ENCODE results near the gene RBAK.
"Not testable (repeated sequence)": the region's sequence is repeated elsewhere in the genome, so short reads cannot be mapped to it uniquely, and the experiment has no call there.

The RBAK gene

DNA sequence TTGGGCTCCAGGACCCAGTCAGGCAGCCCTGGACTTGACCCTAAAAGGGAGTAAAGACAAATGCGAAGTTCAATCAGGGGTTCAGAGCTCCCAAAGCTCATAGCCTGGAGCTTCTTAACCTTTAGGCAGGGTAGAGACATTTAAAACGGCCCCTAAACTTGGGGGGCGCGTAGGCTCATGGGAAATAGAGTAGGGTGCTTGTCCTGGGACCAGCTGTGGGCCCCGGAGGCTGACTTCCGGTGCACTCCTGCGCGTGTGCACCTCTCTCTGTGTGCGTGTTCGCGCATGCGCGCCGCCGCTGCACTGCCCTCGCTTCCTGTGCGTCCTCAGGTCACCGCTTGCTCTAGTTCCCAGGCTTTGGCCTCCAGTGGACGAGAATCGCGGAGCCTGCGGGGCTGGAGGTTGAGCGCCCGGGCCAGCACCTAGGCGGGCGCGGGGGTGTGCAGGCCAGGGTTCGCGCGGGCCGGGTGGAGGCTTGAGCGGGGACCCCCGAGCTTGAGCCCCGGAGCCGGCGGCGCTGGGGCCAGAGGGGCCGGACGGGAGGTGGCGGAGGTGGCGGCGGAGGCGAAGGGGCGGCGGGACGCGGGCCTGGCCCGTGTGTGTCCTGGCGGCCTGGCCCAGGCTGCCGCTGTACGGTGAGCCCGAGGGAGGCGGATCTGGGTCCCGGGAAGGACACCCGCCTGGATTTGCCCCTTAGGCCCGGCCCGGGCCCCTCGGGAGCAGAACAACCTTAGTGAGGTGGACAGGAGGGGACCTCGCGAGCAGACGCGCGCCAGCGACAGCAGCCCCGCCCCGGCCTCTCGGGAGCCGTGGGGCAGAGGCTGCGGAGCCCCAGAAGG, at the start of gene RBAK:
Gene RBAK, plus strand, starts transcription at position 303 of the 839 bp plus-strand sequence. CDS start 2,217 bp downstream, outside the sequence.
- DNase-seq = peak; percentile 90

DNA sequence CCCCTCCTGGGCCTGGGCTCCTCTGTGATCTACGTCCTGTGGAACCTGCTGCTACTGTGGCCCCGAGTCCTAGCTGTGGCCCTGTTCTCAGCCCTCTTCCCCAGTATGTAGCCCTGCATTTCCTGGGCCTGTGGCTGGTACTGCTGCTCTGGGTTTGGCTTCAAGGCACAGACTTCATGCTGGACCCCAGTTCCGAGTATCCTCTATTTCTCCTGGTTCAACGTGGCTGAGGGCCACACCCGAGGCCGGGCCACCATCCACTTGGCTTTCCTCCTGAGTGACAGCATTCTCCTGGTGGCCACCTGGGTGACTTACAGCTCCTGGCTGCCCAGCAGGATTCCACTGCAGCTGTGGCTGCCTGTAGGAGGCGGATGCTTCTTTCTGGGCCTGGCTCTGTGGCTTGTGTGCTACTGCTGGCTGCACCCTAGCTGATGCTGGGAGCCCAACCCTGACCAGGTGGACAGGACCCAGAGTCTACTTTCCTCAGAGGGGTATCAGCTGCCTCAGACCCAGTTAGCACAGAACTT, 48.9 kb upstream of the RBAK start:
- no peak for DNase-seq

DNA sequence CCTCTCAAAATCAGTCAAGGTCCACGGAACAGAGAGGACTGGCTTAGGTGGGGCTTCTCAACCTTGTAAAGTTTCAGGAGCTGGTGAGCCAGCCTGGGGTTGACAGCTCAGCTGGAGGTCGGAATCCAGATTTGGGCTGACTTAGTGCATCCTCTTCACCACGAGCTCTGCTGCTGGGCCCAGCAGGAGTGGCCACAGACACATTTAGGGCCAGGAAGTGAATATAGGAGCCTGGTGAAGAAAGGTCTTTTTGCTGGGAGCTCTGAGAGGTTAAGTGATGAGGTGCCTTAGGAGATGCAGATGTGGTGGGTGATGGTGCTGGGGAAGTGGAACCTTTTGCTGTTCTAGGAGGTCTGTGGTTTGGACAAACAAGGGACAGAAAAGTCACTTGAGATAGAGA, 47.4 kb upstream of the RBAK start:
- no peak for DNase-seq

DNA sequence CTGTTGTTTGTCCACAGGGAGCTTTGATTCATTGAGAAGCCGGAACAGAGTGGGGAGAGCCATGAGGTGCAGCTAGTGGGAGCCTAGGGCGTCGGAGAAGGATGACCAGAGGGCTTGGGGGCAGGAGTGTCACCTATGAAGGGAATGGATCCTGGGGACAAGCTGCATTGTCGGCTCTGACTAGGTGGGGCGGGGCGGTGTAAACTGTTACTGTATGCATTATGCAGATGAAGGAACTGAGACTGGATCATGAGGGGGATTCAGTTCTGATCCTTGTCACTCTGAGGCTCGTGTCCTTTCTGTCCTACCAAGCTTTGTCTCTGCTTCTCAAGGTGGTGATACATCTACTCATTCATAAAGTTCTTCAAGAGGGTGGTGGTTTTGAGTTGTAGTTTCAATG, 46.8 kb upstream of the RBAK start:
- DNase-seq = no peak

DNA sequence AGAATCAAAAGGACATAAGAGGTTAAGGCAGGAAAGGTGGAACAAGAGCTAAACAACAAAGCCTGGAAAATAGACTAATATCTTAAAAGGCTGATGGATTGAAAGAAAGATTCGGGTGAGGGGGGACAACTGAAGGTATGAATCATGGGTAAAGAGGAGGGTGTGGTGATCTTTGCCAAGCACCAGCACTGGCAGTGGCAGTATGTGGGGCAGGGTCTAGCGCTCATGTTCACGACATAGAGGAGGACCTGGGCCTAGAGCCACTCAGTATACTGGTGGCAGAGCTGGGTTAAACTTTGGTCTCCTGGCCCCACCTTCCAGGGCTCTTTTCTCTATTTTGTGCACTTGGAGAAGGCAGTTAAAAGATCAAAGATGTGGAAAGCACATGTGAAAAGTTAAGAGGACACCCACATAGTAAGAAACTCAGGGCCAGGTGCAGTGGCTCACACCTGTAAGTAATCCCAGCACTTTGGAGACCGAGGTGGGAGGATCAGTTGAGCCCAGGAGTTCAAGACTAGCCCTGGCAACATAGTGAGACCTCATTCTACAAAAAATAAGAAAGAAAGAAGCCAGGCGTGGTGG, 46.2 kb upstream of the RBAK start:
- DNase-seq = no peak

DNA sequence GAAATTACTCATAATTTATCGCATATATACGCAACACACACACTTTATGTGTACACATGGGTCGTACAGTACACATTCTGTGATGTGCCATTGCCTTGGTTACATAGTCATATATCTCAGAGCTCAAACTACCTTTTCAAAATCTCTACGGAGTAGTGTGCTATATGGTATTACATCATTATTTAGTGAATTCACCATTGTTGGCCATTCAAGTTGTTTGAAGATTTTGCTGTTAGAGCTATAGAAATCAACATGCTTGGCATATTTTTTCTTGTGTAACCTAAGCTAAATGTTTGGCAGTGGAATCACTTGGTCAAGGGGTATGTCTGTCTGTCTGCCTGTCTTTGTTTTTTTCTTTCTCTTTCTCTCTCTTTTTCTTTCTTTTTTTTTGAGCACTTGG, 44.7 kb upstream of the RBAK start:
- no peak for DNase-seq

DNA sequence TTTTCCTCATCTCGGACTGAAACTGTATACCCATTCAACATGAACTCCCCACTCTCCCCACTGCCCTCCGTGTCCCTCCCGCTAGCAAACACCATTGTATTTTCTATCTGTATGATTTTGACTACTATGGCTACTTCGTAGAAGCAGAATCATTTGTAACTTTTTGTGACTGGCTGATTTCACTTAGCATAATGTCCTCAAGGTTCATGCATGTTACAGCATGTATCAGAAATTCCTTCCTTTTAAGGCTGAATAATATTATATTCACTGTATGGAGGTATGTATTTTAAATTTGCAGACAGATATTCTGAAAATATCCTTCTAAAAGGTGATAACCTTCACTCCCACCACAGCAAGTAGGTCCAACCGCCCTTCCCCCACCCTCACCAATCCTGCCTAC, 43.7 kb upstream of the RBAK start:
- DNase-seq = no peak

DNA sequence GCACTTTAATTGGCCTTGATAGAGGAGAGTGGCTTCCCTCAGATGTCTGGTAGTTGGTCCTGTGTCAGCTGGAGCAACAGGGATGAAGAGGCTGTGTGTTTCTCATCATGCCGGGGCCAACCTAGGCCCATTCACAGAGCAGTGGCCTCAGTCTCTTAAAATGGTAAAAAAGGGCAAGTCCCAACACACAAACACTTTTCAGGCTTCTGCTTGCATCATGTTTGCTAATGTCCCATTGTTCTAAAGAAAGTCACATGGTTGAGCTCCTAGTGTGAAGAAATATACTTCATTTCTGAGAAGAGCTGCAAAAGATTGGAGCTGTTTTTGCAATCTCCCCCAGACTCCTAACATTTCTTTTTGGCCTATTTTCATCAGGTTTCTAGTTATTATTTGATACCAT, 40.6 kb upstream of the RBAK start:
- no peak for DNase-seq

DNA sequence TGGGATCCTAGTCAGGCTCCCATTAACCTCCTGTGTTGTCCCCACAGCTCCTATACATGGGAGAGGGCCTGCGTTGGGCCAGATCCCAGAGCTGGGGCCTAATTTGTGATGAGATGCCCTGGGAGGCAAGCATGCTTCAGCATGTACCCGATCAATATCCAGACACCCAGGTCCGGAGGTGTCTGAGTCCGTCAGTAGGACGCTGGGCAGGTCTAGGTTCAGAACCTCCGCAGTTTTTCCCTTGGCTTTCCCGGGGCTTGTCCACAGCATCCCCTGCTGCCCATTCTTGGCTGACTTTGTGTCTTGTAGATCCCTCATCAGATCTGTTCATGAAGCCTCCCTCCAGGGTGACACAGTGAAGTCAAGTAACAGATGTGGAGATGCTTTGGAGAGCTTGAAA, 32.7 kb upstream of the RBAK start:
- no peak for DNase-seq

DNA sequence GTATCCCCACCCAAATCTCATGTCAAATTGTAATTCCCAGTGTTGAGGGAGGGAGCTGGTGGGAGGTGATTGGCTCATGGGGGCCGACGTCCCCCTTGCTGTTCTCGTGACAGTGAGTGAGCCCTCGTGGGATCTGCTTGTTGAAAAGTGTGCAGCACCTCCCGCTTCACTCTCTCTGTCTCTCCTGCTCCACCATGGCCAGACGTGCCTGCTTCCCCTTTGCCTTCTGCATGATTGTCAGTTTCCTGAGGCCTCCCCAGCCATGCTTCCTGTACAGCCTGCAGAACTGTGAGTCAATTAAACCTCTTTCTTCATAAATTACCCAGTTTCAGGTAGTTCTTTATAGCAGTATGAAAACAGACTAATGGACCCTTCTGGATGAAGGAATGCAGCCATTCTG, 29.7 kb upstream of the RBAK start:
- DNase-seq = not testable (repeated sequence)

DNA sequence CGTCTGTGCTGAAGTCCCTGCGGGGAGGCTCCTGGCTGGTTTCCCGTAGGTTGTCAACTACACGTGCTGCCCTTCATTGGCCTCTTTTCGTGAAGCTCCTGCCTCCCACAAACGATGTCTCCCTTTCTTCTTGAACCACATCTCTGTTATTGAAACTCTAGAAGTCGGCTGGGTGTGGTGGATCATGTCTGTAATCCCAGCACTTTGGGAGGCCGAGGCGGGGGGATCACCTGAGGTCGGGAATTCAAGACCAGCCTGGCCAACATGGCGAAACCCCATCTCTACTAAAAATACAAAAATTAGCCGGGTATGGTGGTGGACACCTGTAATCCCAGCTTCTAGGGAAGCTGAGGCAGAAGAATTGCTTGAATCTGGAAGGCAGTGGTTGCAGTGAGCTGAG, 28.0 kb upstream of the RBAK start:
- DNase-seq = not testable (repeated sequence)

DNA sequence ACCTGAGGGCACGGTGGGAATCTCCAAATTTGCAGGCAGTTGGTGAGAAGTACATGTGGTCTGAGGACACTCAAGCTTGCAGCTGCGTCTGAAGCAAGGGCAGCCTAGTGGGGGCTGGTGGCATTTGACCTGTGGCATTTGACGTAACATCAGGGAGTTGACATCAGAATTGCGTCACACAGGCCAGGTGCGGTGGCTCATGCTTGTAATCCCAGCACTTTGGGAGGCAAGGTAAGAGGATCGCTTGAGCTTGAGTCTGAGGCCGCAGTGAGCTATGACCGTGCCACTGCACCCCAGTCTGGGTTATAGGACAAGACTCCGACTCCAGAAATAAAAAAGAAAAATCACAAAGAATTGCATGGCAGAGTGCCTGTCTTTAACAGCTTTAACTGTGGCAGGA, 25.6 kb upstream of the RBAK start:
- no peak for DNase-seq

DNA sequence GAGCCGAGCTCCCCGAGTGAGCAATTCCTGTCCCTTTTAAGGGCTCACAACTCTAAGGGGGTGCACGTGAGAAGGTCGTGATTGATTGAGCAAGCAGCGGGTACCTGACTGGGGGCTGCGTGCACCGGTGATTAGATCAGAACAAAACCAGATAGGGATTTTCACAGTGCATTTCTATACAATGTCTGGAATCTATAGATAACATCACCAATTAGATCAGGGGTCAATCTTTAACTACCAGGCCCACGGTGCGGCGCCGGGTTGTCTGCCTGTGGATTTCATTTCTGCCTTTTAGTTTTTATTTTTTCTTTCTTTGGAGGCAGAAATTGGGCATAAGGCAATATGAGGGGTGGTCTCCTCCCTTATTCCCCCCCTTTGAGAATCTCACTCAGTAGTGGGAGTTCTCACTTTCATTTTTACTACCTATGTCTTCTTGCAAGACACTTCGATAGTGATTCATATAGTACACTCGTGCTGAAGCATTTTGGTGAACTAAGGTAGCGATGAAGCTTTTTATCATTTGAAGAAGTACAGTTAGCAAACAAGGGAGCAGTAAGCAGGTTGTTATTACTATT, 24.6 kb upstream of the RBAK start:
- not testable (repeated sequence) for DNase-seq

DNA sequence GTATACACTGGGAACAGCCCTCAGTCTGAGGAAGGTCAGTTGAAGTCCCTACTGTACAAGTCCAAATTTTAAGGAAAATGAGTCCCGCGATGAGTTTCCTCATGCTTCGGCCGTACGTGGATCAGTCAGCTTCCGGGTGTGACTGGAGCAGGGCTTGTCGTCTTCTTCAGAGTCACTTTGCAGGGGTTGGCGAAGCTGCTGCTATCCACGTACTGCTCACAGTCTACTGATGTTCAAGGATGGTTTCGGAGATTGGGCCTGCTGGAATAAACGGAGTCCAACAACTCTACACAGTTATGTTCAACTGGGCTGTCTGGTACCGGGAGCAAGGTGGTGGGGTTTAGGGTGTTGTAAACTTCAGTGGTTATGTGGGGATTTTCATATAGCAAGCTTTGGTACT, 22.0 kb upstream of the RBAK start:
- DNase-seq = not testable (repeated sequence)

DNA sequence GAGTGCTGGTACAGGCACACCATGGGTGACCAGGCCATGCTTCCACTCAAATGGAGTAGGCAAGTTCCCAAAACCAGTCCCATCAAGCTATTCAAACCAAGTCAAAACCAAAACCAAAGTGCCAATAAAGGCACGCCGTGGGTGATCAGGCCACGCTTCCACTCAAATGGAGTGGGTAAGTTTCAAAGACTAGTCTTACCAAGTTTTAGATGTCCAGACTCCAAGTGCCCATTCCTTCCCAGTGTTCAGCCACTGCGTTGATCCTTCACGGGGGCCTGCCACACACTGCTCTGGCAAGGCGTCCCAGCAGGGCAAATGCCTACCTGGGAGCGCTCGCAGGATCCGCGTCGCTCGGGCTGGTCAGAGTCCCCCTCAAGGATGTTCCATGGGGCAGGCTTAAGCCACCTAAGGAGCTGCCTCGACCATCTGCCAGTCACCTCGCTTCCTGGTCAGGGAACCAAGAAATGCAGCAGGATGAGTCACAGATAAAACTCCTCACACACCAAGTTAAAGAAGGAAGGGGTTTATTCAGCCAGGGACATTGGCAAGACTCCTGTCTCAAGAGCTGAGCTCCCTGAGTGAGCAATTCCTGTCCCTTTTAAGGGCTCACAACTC, 17.8 kb upstream of the RBAK start:
- DNase-seq = not testable (repeated sequence)

DNA sequence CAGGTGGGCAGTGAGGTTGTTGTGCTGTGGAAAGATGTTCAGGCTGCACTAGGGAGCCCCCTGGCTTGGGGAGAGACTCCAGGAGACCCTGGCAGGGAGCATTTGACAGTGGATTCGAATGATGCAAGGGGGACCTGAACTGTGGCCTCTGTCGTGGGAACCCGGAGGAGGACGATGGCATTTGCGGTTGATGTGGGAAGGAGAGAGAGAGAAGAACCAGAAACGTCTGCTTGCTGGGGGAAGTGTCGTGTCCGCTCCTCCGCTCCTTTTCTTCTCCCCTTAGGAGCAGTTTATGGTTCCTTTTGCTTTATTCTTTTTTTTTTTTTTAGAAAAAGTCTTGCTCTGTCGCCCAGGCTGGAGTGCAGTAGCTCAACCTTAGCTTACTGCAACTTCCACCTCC, 12.5 kb upstream of the RBAK start:
- not testable (repeated sequence) for DNase-seq

DNA sequence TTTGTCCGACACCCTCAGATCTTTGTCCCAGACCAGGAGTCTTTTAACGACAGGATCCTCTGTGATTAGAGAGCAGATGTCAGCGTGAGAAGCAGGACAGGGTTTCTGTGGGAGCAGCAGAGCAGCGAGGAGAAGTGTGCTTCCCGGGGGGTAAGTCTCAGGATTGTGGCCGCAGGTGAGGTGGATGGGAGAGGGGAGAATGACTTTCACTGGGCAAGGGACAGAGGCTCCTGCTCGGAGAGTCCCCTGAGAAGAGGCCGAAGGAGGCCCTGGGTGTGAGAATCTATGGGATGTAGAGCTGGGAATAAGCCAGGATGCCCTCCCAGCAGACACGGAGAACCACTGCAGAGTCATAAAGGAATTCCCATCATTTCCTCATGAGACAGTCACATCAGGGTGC, 10.4 kb upstream of the RBAK start:
- DNase-seq = no peak

DNA sequence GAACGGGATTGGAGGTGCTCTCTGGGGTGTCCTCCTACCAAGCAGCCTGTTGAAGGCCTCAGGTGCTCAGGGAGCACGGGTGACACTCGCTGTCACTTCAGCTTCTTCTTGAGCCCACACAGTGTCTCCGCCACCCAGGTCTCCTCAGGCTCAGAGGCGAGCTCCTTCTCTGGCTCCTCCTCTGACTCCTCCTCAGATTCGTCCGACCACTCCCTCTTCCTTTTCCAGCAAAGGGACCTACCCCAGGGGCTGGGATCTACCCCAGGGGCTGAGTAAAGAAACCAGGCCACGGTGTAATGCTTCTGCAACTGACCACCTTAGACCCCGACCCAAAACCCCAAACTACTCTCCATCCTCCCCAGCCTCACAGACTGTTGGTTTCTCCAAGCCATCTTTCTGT, 9.2 kb upstream of the RBAK start:
- DNase-seq = no peak

DNA sequence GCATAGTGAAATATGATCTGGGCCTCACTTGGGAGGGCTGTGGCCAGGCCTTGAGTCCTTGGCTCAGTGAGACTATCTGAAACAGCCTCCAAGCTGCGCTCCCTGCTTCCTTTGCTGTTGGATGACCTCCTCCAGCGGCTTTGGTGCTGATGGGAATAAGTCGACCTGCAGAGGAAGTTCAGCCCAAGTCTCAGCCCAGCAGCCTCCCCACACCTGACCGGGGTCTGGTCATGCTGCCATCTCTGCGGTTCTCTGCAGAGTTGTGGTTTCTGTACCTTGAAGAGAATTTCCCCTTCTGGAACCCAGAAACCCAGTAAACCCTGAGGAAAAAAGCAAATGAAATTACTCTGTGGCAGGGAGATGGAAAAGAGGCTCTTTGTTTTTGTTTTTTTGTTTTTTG, 4.6 kb upstream of the RBAK start:
- no peak for DNase-seq

DNA sequence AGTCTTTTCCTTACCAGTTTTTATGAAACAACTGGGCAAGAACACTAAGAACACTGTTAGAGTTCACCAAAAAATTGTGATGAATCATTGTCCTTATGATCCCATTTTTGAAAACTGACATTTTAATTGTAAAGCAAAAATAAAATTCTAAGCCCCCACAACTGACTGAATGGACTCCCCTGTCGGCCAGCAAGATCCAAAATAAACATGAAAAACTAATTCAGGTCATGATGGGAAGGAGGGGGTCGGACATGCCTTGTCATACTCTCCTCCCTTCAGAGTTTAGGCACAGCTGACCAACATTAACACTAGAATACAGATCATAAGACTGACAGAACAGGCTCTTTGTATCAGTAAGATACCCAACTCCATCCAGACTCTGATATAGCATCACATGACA, 2.0 kb upstream of the RBAK start:
- no peak for DNase-seq

DNA sequence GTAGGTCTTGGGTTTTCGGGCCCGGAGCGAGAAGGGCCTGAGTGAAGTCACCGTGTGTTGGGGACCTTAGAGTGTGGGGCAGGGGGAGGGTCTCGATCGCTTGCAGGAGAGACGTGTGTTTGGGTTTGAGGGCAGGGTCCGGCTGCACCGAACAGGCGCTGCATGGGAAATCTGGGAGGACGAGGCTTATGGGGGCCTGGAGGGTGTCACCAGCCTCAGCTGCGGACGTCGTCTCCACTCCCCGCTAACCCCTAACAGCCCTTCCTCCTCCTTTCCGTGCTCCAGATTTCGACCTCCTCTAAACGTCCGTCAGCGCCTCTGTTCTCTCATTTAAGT, 705 bp downstream of the RBAK start:
- DNase-seq = not testable (repeated sequence)

DNA sequence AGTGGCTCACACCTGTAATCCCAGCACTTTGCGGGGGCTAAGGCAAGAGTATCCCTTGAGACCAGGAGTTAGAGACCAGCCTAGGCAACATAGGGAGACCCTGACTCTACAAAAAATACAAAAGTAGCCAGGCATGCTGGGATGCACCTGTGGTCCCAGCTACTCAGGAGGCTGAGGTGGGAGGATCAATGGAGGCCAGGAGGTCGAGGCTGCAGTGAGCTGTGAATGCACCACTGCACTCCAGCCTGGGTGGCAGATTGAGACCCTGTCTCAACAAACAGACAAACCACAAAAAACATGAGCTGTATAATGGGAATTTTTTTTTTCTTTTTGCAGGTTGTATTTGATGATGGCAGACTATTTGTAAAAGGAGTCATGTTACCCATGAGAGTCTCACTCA, 1.5 kb downstream of the RBAK start:
- not testable (repeated sequence) for DNase-seq

DNA sequence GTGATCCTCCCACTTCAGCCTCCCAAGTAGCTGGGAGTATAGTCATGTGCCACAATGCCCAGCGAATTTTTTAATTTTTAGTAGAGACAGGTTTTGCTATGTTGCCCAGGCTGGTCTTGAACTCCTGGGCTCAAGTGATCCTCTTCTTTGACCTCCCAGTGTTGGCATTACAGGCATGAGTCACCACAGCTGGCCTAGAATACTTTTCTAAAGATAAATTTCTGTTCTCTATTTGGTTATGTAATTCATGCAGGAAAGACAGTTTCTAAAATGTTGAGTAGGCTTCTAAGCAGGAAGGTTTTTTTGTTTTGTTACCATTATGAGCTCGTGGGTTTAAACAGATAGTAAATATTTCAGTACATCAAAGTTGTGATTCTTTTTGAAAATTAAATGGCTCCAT, 5.0 kb downstream of the RBAK start:
- DNase-seq = no peak

DNA sequence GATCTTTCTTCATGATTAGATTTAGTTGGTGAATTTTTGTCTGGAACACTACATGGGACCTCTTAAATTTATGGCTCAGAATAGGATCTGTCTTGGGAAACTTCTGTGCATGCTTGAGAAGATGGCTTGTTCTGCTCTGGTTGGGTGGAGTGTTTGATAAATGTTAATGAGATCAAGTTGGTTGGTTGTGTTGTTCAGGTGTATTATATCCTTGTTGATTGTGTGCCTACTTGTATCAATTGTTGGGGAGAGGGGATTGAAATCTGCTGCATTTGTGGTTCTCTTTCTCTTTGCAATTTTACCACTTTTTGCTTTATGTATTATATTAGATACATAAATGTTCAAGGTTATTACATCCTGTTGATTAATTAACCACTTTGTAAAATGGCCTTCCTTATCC, 6.1 kb downstream of the RBAK start:
- DNase-seq = not testable (repeated sequence)

Measured in NCI-H774 (cell line).